SK-N-MC (cell line): ENCODE measurements around the gene NEDD4L.

Experiments
- EZH2 ChIP-seq: fragments of 200-600 bp; sonication (generic); IDR thresholded peaks from one replicate; pipeline ENCODE4 v1.6.1; 2017; ENCODE audit warnings: antibody characterized with exemption
- POLR2AphosphoS5 ChIP-seq: IDR thresholded peaks from 2 replicates; pipeline ENCODE4 v1.6.1; 2012; ENCODE audit warnings: mild to moderate bottlenecking, low read depth, low read length, borderline replicate concordance

DNA sequence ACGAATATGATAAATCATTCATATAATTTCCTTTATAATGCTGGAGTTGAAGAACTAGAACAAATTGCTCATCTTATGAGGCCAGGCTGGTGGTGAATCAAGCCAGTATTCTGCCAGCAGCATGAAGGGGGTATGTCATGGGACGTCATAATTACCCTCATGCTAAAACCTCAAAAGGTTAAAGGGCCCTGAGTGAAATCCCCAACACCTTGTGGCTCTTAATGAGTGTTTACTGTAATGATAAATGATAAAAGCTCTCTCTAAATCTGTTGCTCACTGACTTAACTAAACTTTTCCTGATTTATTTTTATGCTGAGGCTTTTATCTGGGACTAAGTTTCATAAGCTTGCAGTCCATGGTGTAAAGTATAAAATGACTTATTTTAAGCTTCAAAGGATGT, 18.3 kb upstream of the NEDD4L start:
- no peak for TF ChIP-seq EZH2
- TF ChIP-seq POLR2AphosphoS5, result no peak
